ENCODE measurements around the gene TRIM49C. TPM values are rescaled to one million over a fixed set of nuclear protein-coding genes. Genes with fewer than 3 reads are reported as not detected.
"Not testable (repeated sequence)": the region's sequence is repeated elsewhere in the genome, so short reads cannot be mapped to it uniquely, and the experiment has no call there.

Gene TRIM49C, protein sequence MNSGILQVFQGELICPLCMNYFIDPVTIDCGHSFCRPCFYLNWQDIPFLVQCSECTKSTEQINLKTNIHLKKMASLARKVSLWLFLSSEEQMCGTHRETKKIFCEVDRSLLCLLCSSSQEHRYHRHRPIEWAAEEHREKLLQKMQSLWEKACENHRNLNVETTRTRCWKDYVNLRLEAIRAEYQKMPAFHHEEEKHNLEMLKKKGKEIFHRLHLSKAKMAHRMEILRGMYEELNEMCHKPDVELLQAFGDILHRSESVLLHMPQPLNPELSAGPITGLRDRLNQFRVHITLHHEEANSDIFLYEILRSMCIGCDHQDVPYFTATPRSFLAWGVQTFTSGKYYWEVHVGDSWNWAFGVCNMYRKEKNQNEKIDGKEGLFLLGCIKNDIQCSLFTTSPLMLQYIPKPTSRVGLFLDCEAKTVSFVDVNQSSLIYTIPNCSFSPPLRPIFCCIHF
- not detected for polyA plus RNA-seq (ENCODE audit: low read depth in 6 of 6)

DNA sequence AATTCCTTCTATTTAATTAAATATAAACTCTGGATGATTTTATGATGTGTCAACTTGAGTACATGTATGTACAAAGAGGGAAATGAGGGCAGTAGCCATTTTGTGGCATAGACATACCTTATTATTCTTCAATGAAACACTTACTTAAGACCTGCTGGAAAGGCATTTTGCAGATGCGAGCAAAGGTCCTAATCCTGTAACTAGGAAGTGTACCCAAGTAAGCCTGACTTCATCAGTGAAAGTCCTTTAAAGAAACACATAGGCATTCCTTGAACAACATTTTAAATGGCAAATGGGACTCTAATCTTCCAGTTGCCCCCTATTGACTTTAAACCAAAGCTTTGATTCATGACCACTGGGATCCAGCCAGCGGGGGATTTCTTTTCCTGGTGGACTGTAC lies at the start of gene TRIM49C:
TSS of gene TRIM49C (plus strand) at position 301 of the 400 bp plus-strand sequence. CDS start 4,106 bp downstream, outside the sequence.
- H3K4me3 Mint-ChIP-seq; H3K9me3 Mint-ChIP-seq; DNase-seq; ATAC-seq (ENCODE audit: low read depth in 2 of 2); H3K36me3 Mint-ChIP-seq; H3K4me1 Mint-ChIP-seq; H3K27me3 Mint-ChIP-seq; H3K27ac Mint-ChIP-seq: not testable (repeated sequence)

DNA sequence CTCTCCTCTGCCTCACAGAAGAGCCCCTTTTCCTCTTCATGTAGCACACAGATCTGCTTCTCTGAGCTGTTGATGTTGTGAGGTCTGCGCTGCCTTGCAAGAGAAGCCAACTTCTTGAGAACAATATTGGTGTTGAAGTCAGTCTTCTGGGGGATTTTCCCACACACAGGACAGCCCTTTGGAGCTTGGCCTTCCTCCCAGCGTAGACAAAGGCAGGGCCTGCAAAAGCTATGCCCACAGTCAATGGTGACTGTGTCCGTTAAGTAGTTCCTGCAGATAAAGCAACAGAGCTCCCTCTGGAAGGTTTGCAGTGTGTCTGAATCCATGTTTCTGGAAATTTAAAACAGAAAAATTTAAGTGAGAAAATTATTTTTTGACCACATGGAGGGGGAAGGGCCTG lies 6.7 kb upstream of the TRIM49C start:
- not testable (repeated sequence) for H3K36me3 Mint-ChIP-seq; H3K4me3 Mint-ChIP-seq; H3K4me1 Mint-ChIP-seq; H3K27ac Mint-ChIP-seq; DNase-seq; H3K9me3 Mint-ChIP-seq; ATAC-seq (ENCODE audit: low read depth in 2 of 2); H3K27me3 Mint-ChIP-seq

DNA sequence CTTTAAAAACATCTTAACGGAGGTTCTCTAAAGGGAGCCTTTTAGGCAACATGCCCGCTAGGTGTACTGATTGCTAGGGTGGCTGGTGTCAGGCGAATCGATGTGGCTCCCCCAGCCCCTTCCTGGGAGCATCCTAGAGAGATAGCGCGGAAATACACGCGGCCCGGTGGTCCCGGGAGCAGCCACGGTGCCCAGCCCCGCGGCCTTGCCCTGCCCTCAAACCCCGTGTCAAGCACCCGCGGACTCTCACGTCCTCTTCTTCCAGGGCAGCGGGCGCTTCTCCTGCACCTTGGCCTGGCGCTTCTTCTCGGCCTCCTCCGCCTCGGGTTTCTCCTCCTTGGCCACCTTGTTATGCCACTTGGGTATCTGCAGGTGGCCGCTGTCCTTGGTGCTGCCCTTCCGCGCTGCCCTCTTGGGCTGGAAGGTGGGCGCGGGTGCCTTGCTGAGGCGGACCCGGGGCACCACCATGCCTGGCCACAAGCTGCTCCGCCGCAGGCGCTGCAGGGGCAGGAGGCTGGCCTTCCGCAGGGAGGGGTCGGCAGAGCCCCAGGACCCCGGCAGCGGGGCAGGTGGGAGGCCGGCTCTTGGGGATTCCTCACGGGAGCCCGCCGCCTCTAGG lies 20.8 kb downstream of the TRIM49C start:
- H3K27ac Mint-ChIP-seq; H3K9me3 Mint-ChIP-seq; DNase-seq; H3K4me3 Mint-ChIP-seq; ATAC-seq (ENCODE audit: low read depth in 2 of 2); H3K27me3 Mint-ChIP-seq; H3K36me3 Mint-ChIP-seq; H3K4me1 Mint-ChIP-seq: not testable (repeated sequence)

DNA sequence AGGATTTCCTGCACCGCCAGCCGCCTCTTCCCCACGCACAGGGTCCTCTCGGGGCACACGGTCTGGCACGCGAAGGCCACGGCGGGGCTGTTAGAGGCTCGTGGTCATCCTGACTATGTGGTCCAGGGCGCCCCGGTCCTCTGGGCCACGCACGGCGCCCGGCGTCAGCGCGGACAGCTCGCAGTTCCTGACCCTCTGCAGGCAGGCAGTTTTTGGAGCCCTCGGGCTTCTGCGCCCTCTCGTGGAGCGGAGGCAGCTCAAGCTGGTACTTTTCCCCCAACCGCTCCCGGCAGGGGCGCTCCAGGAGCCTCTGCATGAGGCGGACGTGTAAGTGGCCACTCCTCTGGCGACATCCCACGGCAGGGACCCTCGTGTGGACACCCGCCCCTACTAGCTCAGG lies 21.4 kb downstream of the TRIM49C start:
- H3K9me3 Mint-ChIP-seq; H3K4me1 Mint-ChIP-seq; ATAC-seq (ENCODE audit: low read depth in 2 of 2); H3K27ac Mint-ChIP-seq; DNase-seq; H3K4me3 Mint-ChIP-seq; H3K27me3 Mint-ChIP-seq; H3K36me3 Mint-ChIP-seq: not testable (repeated sequence)

DNA sequence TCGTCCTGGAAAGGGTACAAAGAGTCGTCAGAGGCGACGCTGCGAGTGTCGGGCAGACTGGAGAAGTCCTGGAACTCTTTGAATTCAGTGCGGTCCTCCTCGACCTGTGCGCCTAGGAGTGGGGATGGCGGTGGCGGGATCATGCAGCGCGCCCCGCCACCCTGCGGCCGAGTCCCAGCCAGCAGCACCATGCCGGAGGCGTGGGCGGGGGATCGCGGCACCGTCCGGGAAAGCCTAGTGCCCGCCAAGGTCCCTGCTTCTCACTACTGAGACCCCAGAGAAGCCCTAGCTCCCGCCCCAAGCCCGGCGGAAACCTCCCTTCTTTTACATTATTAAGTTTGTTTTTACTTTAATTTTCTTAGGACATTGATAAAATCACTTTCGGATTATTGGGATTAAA lies 22.6 kb downstream of the TRIM49C start:
- H3K4me1 Mint-ChIP-seq; DNase-seq; H3K27ac Mint-ChIP-seq; H3K9me3 Mint-ChIP-seq; ATAC-seq (ENCODE audit: low read depth in 2 of 2); H3K36me3 Mint-ChIP-seq; H3K4me3 Mint-ChIP-seq; H3K27me3 Mint-ChIP-seq: not testable (repeated sequence)

DNA sequence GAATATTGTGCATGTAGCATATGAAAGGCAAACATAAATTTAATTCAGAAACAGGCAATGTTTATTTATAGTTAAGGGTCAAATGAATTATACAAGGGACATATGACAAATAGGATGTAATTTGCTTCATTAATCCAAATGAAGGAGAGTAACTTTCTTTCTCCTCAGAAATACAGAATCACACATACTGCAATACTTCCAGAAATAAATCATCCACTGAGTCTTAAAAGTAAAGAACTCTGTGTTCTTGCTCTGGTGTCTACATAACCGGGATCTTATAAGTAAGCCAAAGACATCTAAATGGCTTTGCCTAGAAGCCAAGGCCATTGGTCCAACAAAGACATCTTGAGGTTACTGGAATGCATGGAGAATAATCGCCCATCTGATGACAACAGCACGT lies 54.7 kb downstream of the TRIM49C start, which contains the start of gene UBTFL1:
TSS of gene UBTFL1 (plus strand) at position 301 of the 400 bp plus-strand sequence. CDS start at position 301, 0 bp downstream.
- H3K9me3 Mint-ChIP-seq; H3K4me1 Mint-ChIP-seq; ATAC-seq (ENCODE audit: low read depth in 2 of 2); H3K36me3 Mint-ChIP-seq; H3K27ac Mint-ChIP-seq; H3K4me3 Mint-ChIP-seq; H3K27me3 Mint-ChIP-seq; DNase-seq: not testable (repeated sequence)

DNA sequence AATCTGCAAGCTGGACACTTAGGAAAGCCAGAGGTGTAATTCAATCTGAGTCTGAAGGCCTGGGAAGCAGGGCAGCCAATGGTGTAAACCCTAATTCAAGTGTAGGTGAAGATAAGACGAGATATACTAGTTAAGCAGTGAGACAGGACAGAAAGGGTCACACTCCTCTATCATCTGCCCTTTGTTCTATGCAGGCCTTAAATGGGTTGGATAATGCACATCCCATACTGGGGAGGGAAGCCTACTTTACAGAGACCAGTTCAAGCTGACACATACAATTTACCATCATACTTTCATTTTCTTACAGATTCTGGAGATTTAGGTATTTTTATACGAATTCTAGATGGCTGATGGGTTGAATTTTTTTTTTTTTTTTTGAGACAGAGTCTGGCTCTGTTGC lies 57.8 kb downstream of the TRIM49C start:
- not testable (repeated sequence) for H3K4me1 Mint-ChIP-seq; H3K9me3 Mint-ChIP-seq; H3K4me3 Mint-ChIP-seq; ATAC-seq (ENCODE audit: low read depth in 2 of 2); H3K27ac Mint-ChIP-seq; DNase-seq; H3K27me3 Mint-ChIP-seq; H3K36me3 Mint-ChIP-seq

Other genes starting within 250 kb of the TRIM49C start
- gene TRIM49, start 222.5 kb upstream of the TRIM49C start, polyA plus RNA-seq (ENCODE audit: low read depth in 6 of 6), result not detected
- gene TRIM64B, start 152.6 kb upstream of the TRIM49C start, polyA plus RNA-seq (ENCODE audit: low read depth in 6 of 6), result not detected
- not detected for gene TRIM49D1, start 108.9 kb upstream of the TRIM49C start, polyA plus RNA-seq (ENCODE audit: low read depth in 6 of 6)
- gene TRIM49D2, start 107.0 kb upstream of the TRIM49C start, polyA plus RNA-seq (ENCODE audit: low read depth in 6 of 6), result not detected
- not detected for gene TRIM64, start 65.1 kb upstream of the TRIM49C start, polyA plus RNA-seq (ENCODE audit: low read depth in 6 of 6)
- not detected for gene UBTFL1, start 54.8 kb downstream of the TRIM49C start, polyA plus RNA-seq (ENCODE audit: low read depth in 6 of 6)
- gene NAALAD2, start 103.6 kb downstream of the TRIM49C start, polyA plus RNA-seq (ENCODE audit: low read depth in 6 of 6), result under 1 TPM in 3 of 6 donors, not detected in 3; 0.08 to 0.12 (median 0.10) TPM
- 10 to 100 TPM; 19.1 to 35.2 (median 20.6) TPM for gene CHORDC1, start 191.9 kb downstream of the TRIM49C start, polyA plus RNA-seq (ENCODE audit: low read depth in 6 of 6)